Endothelial cell of umbilical vein (primary cell): ENCODE measurements around the gene FGF9. TPM values are rescaled to one million over a fixed set of nuclear protein-coding genes. Genes with fewer than 3 reads are reported as not detected.

Experiments used
- BruUV-seq: library from RNA; stranded (reverse); fragments of 400-500 nt; replicated peaks from 2 replicates; lab custom pipeline; 2021; lab: Mats Ljungman, UMichigan
- CTCF ChIA-PET: fragments of 300-600, 350-600 bp; sonication (Branson Sonifier 250); formaldehyde crosslinking; loops from one replicate; lab custom pipeline; 2021; ENCODE audit warnings: antibody characterized with exemption, inconsistent platforms; lab: Charles Lee
- POLR2A ChIA-PET: fragments of 300-600, 350-600 bp; sonication (Branson Sonifier 250); formaldehyde crosslinking; loops from one replicate; lab custom pipeline; 2021; ENCODE audit warnings: antibody characterized with exemption, inconsistent platforms; lab: Charles Lee
- DNase-seq: peaks from one replicate; pipeline ENCODE4 v3.0.0-alpha.2; 2011; ENCODE audit warnings: low read depth, low spot score
- FAIRE-seq: peaks from 2 replicates; lab custom pipeline; 2011; peaks lifted over from hg19 to GRCh38; lab: Jason Lieb, UNC
- H2AFZ ChIP-seq: 2 replicates; pipeline ENCODE4 v1.6.0; 2012; ENCODE audit warnings: low read depth, low read length, control low read depth, inconsistent platforms
- H3K27ac ChIP-seq: 2 replicates; pipeline ENCODE4 v1.5.1; 2011; ENCODE audit warnings: low read depth, mild to moderate bottlenecking, control low read depth, low read length, moderate library complexity; ENCODE audit not compliant: insufficient read depth
- H3K27me3 ChIP-seq, 2 experiments: 2 replicates each; pipeline versions ENCODE4 v1.6.0 to v1.6.1; 2011; ENCODE audit warnings: low read length in 2 of 2, mixed read lengths in 1 of 2; ENCODE audit not compliant: control insufficient read depth in 2 of 2, insufficient read depth in 2 of 2
- H3K36me3 ChIP-seq, 2 experiments: 2 replicates in 1 of 2; 3 replicates in 1 of 2; pipeline ENCODE4 v1.5.1; 2011; ENCODE audit warnings: low read length in 2 of 2, mild to moderate bottlenecking in 1 of 2, moderate library complexity in 1 of 2; ENCODE audit not compliant: control insufficient read depth in 2 of 2, insufficient read depth in 2 of 2; ENCODE audit errors: extremely low read depth in 1 of 2
- H3K4me1 ChIP-seq: 3 replicates; pipeline ENCODE4 v1.5.1; 2011; ENCODE audit warnings: mild to moderate bottlenecking, low read length; ENCODE audit not compliant: control insufficient read depth, insufficient read depth; ENCODE audit errors: extremely low read depth
- H3K4me2 ChIP-seq: 2 replicates; pipeline ENCODE4 v1.6.1; 2011; ENCODE audit warnings: low read length, control low read depth, mixed read lengths; ENCODE audit not compliant: insufficient read depth
- H3K4me3 ChIP-seq, 3 experiments: fragments of 200-600 bp in 1 of 3; sonication (generic), shearing (Covaris generic) in 1 of 3; replicated peaks in 1 of 3; 2 replicates each; pipeline ENCODE4 v1.5.1; 2011 to 2016; ENCODE audit warnings: control low read depth in 3 of 3, low read length in 3 of 3, mild to moderate bottlenecking in 2 of 3, inconsistent platforms in 1 of 3, low read depth in 1 of 3, moderate library complexity in 1 of 3; ENCODE audit not compliant: insufficient read depth in 1 of 3
- H3K79me2 ChIP-seq: 2 replicates; pipeline ENCODE4 v1.6.0; 2012; ENCODE audit warnings: low read length, inconsistent platforms; ENCODE audit not compliant: control insufficient read depth, insufficient read depth
- H3K9ac ChIP-seq: replicated peaks from 2 replicates; pipeline ENCODE3; 2011; ENCODE audit warnings: low read length, control low read depth; ENCODE audit not compliant: insufficient read depth; ENCODE audit errors: extremely low read depth
- H3K9me1 ChIP-seq: replicated peaks from 3 replicates; pipeline ENCODE4 v1.6.0; 2011; ENCODE audit warnings: mild to moderate bottlenecking, low read length; ENCODE audit not compliant: control insufficient read depth, insufficient read depth; ENCODE audit errors: extremely low read depth
- H3K9me3 ChIP-seq: replicated peaks from 2 replicates; pipeline ENCODE4 v1.5.1; 2012; ENCODE audit warnings: low read length, inconsistent platforms; ENCODE audit not compliant: control insufficient read depth, insufficient read depth
- H4K20me1 ChIP-seq: replicated peaks from 2 replicates; pipeline ENCODE3; 2011; ENCODE audit warnings: mild to moderate bottlenecking, low read length; ENCODE audit not compliant: control insufficient read depth, insufficient read depth; ENCODE audit errors: extremely low read depth
- EZH2 ChIP-seq: IDR thresholded peaks from 2 replicates; pipeline ENCODE4 v1.6.1; 2012; ENCODE audit warnings: borderline replicate concordance, low read depth, mild to moderate bottlenecking, moderate library complexity, low read length, inconsistent platforms; ENCODE audit not compliant: severe bottlenecking
- FOS ChIP-seq: IDR thresholded peaks from 2 replicates; pipeline ENCODE4 v1.6.1; 2011; ENCODE audit warnings: mild to moderate bottlenecking, low read length, moderate library complexity, borderline replicate concordance; ENCODE audit not compliant: insufficient read depth
- GATA2 ChIP-seq: IDR thresholded peaks from 2 replicates; pipeline ENCODE4 v1.7.0; 2011; ENCODE audit warnings: low read depth, mild to moderate bottlenecking, moderate library complexity, mixed read lengths, low read length; ENCODE audit not compliant: insufficient read length, insufficient read depth
- JUN ChIP-seq: IDR thresholded peaks from 2 replicates; pipeline ENCODE4 v1.6.1; 2011; ENCODE audit warnings: borderline replicate concordance, low read depth; ENCODE audit not compliant: insufficient read length, insufficient read depth
- MYC ChIP-seq: IDR thresholded peaks from one replicate; pipeline ENCODE4 v1.6.1; 2011; ENCODE audit warnings: mild to moderate bottlenecking, low read depth, low read length
- POLR2A ChIP-seq: IDR thresholded peaks from 2 replicates; pipeline ENCODE4 v1.6.1; 2012; ENCODE audit warnings: low read depth, mild to moderate bottlenecking, control low read depth, low read length
- POLR2AphosphoS5 ChIP-seq: IDR thresholded peaks from 2 replicates; pipeline ENCODE4 v1.6.1; 2012; ENCODE audit warnings: low read depth, mild to moderate bottlenecking, control low read depth, low read length, moderate library complexity; ENCODE audit not compliant: insufficient read depth
- dilution Hi-C: fragments of 300-500 bp; cut with MboI; formaldehyde crosslinking; loops from one replicate; pipeline ENCODE4 v1.15.0; 2019; ENCODE audit warnings: low sequenced_read_pairs; ENCODE audit not compliant: extremely low pct_ligation_motif_present
- intact Hi-C: fragments of 100-400 bp; cut with micrococcal nuclease; formaldehyde crosslinking; loops from one replicate; pipeline ENCODE4 v1.10.0; 2022
- polyA plus RNA-seq, 4 experiments: library from polyadenylated mRNA; depleted of rRNA in 3 of 4; stranded (reverse) in 3 of 4; unstranded in 1 of 4; fragments of >200 nt; gene quantifications; 2 replicates each; pipeline versions ENCODE4 v1.2.1 to v1.2.3, GENCODE V29; 2011 to 2012; ENCODE audit warnings: missing spikeins in 1 of 4
- total RNA-seq: library from RNA; stranded (reverse); gene quantifications from 2 replicates; pipeline ENCODE4 v1.2.3, GENCODE V29; 2021
- TF ChIP-seq, protein P1 (sequence below): IDR thresholded peaks from 2 replicates; pipeline ENCODE4 v1.6.1; 2011; ENCODE audit not compliant: insufficient read depth, insufficient read length
- TF ChIP-seq, protein P2 (sequence below), 2 donors: IDR thresholded peaks; 1 replicate in 1 of 2; 2 replicates in 1 of 2; pipeline ENCODE4 v1.5.1; 2011; ENCODE audit warnings: low read length in 2 of 2, mild to moderate bottlenecking in 2 of 2, moderate library complexity in 2 of 2, control low read depth in 1 of 2, inconsistent platforms in 1 of 2, low read depth in 1 of 2; ENCODE audit not compliant: insufficient read depth in 1 of 2; ENCODE audit errors: extremely low read depth in 1 of 2

Gene FGF9
- total and polyA plus RNA-seq, 2 donors (not counting 3 experiments of a cell fraction or from before 2014, with no cell fraction given): not detected

DNA sequence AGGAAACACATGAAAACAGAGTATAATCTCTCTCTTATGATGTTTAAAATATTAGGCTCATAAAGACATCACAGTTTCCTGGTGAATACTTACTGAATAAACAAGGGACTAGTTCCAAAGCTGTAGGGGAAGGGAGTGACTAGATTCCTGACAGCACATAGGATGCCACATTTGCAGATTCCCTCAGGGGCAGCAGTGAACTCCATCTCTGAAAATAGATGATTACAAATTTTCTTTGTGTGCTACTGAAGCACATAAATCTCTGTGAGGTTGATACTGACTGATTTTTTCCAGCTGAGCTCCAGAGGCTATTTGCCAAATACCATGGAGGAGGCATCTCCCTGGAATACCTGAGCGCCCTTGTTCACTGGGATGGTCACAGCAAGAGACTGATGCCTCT lies 77.3 kb downstream of the FGF9 start:
- H3K27me3 ChIP-seq: no peaks in the 10 kb centered on the region
- intact Hi-C loops: no loop called here
- DNase-seq: no peak

More for the DNA sequence above, 77.3 kb downstream of the FGF9 start:
- H3K27ac ChIP-seq: no peak overlapping the region
- no peaks in the 10 kb centered on the region for H4K20me1 ChIP-seq
- no peaks in the 10 kb centered on the region for H3K4me1 ChIP-seq
- no peak for FAIRE-seq
- H3K9me1 ChIP-seq: no peaks in the 10 kb centered on the region
- no peaks in the 10 kb centered on the region for H3K36me3 ChIP-seq
- H3K4me2 ChIP-seq: no peak overlapping the region
- H3K79me2 ChIP-seq: no peaks in the 10 kb centered on the region
- peaks cover 2% of the 10 kb centered on the region for H3K9me3 ChIP-seq
- CTCF ChIA-PET: no interaction called here
- TF ChIP-seq, protein P1, sequence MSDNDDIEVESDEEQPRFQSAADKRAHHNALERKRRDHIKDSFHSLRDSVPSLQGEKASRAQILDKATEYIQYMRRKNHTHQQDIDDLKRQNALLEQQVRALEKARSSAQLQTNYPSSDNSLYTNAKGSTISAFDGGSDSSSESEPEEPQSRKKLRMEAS: no peak
- no peak for TF ChIP-seq GATA2
- TF ChIP-seq, protein P2, sequence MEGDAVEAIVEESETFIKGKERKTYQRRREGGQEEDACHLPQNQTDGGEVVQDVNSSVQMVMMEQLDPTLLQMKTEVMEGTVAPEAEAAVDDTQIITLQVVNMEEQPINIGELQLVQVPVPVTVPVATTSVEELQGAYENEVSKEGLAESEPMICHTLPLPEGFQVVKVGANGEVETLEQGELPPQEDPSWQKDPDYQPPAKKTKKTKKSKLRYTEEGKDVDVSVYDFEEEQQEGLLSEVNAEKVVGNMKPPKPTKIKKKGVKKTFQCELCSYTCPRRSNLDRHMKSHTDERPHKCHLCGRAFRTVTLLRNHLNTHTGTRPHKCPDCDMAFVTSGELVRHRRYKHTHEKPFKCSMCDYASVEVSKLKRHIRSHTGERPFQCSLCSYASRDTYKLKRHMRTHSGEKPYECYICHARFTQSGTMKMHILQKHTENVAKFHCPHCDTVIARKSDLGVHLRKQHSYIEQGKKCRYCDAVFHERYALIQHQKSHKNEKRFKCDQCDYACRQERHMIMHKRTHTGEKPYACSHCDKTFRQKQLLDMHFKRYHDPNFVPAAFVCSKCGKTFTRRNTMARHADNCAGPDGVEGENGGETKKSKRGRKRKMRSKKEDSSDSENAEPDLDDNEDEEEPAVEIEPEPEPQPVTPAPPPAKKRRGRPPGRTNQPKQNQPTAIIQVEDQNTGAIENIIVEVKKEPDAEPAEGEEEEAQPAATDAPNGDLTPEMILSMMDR (IDR thresholded peaks at IDR 0.05; ENCODE audit: extremely low read depth in 1 of 2, insufficient read depth in 1 of 2, low read depth in 1 of 2, low read length in 2 of 2): no peak
- TF ChIP-seq FOS: no peak
- TF ChIP-seq POLR2A: no peak
- no peak for TF ChIP-seq POLR2AphosphoS5
- TF ChIP-seq JUN: no peak
- no peak for TF ChIP-seq EZH2
- no peak for TF ChIP-seq MYC
- POLR2A ChIA-PET: no interaction called here
- H2AFZ ChIP-seq: no peak overlapping the region
- no peak overlapping the region for H3K4me3 ChIP-seq
- BruUV-seq: no TSS peak
- H3K9ac ChIP-seq: no peak overlapping the region
- dilution Hi-C loops: no loop called here
